NCI-H748 treated with DMSO at 0.1 percent for 48 hours (cell line): ENCODE measurements around the gene CACNA1E.

ENCODE experiments used
- DNase-seq: peaks from one replicate; lab custom pipeline; 2025; lab: John Stamatoyannopoulos, UW

Gene CACNA1E

DNA sequence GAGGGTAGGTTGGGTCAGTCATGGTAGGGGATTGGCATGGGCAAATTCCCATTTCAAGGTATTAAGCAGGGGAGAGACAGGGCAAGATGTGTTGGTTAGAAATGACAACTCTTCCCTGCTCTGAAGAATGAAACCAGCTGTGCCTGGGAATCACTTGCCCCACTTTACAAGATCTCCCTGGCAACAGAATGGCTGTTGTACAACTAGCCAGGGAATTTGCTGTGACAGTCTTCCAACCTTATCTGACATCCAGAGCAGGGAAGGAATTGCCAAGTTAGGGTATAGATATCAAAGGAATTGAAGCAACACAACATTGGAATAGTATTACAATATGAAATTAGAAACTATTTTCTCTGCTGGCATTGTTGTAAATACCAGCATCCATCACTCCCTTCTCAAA is 154.7 kb downstream of the CACNA1E start:
- no peak for DNase-seq

DNA sequence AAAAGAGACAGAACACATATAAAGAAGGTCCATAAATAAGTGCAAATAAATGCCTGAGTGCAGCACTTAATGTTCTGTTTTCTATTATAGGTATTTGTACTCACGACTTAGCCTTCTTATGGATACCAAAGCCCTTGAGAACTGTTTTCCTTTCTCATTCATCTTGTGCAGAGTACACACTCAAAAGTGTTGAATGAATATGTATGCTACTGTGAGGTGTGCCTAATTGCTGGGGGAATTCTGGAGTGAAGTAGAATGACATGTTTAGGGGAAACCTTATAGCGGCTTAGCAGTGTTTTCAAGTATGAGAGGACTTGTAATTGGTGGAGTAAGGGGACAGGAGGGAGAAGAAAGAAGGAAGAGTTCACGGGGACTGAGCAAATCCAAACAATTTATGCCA is 157.6 kb downstream of the CACNA1E start:
- no peak for DNase-seq

GRCh38 chr1:181643631-181644030 is 160.3 kb downstream of the CACNA1E start:
- no peak for DNase-seq

DNA sequence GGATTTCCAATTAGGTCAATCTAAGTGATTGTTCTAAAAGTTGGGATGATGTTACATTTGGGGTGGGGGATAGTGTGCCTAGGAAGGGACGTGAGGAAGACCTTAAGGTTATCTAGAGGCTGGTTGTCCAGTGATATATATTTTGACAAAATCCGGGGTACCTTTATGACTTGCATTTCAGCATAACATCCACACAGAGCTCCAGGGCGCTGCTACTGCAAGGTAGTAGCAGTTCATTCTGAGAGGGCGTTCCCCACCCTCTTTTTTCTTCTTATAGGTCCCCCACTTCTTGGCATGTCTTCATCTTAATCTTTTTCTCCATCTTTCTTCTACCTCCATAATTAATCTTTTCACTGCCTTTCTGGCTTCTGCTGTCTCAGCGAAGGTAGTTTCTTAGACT is 161.9 kb downstream of the CACNA1E start:
- DNase-seq, result no peak

GRCh38 chr1:181646710-181647109 is 163.4 kb downstream of the CACNA1E start:
- no peak for DNase-seq

DNA sequence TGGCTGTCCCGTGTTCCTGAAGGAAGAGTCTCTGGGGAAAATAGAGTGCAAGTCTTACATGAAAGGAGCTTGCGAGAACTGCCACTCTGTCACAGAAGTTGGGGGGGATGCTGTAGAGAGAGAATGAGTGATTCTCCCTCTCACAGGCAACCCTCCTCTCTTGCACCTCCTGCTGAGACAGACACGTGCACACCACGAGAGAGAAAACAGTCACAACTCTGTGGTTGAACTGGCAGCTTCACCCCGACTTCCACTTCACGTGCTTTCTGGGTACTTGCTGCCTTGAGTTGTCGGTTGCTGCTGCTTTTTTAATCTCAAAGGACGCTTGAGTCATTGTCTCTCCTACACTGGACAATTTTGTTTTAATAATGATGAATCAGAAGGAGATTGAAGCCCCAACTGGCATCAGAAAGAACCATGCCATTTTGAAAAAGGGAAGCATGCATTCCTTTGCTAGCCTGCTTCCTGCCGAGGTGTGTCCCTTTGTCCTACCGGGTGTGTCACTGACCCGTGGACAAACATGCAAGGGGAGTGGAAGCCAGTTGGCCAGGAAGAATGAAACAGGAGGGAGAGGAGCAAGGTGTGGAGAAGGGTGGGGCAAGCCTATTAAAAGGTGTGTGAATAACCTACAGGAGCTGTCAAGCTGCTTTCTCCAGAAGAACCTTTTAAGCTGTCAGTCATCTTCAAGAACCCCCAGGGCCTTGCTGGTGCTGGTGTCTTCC is 164.2 kb downstream of the CACNA1E start:
- DNase-seq, result no peak

GRCh38 chr1:181651276-181651675 is 168.0 kb downstream of the CACNA1E start:
- DNase-seq, result no peak

- no peak for DNase-seq
Observed at GRCh38 chr1:181655756-181656155, 172.4 kb downstream of the CACNA1E start.

DNA sequence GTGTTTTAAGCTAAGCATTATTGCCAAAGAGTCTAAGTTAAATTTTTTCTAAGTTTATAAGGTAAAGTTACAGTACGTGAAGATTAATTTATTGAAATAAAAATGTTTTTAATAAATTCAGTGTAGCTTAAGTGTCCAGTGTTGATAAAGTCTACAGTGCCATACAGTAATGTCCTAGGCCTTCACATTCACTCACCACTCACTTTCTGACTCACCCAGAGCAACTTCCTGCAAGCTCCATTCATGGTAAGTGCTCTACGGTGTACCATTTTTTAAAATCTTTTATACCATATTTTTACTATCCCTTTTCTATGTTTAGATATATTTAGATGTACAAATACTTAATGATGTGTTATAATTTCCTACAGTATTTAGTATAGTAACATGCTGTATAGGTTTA is 173.2 kb downstream of the CACNA1E start:
- no peak for DNase-seq

DNA sequence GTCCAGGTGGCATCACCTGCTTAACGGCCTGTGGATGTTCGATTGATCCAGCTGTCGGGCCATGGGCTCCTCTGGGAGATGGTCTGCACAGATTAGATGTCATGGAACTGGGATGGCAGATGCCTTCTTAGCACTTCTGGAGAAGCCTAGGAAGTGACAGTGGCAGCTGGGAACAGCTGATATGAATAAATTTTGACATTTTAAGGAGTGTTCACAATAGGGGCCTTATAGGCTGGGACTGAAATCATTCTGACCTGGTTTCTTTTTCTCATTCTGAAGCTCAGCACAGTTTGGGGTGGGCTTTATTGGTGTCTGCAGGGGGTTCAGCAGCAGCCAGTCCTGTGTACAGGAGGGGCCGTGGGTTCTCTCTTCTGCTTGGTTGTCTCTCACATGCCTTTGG is 175.3 kb downstream of the CACNA1E start:
- DNase-seq, result no peak

DNA sequence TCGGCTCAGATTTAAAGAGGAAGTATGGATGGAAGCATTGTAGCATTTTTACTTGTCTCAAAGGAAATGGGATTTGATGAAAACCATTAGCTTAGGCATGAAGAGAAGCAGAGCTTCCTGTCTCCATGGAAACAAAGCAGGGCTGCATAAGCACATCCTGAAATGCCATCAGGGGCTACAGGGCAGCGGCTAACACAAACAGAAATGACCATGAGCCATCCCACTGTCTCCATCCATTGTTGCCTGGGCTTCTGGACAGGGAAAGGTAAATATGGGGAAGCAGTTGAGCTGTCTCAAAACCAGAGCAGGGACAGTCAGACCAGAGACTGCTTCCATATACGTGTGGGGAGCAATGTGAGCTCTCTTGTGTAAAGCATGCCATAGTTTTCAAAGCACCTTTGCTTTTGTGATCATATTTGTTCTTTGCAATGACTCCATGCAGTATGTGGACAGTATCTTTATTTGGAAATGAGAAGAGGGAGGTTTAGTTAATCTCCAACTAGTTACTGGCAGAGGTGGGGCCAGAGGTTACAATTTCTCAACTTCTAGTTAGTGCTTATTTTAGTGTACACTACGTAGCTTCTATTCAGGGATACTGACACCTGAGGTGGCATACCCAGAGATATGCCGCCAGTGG is 176.1 kb downstream of the CACNA1E start:
- no peak for DNase-seq

- no peak for DNase-seq
Observed at GRCh38 chr1:181660621-181661020, 177.3 kb downstream of the CACNA1E start.

- DNase-seq, result no peak
Observed at GRCh38 chr1:181661569-181661968, 178.3 kb downstream of the CACNA1E start.

GRCh38 chr1:181662606-181663005 is 179.3 kb downstream of the CACNA1E start:
- DNase-seq, result no peak

GRCh38 chr1:181664543-181664942 is 181.2 kb downstream of the CACNA1E start:
- no peak for DNase-seq

DNA sequence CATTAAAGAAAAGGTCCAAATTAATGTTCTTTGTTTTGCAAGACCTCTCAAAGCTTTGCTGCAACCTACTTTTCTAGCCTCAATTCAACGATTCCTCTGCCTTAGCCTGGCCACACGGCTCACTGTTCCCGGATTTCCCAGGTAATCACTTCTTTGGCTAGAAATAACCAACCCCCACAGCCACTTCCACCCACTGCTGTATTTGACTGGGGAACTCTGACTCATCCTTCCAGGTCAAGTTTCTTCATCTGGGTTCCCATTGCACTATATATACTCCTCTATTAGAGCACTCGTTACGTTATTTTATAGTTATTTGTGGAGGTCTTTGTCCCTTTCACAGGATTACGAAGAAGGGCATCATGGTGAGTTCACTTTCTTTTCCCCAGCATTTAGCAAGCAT is 185.9 kb downstream of the CACNA1E start:
- DNase-seq, result no peak

DNA sequence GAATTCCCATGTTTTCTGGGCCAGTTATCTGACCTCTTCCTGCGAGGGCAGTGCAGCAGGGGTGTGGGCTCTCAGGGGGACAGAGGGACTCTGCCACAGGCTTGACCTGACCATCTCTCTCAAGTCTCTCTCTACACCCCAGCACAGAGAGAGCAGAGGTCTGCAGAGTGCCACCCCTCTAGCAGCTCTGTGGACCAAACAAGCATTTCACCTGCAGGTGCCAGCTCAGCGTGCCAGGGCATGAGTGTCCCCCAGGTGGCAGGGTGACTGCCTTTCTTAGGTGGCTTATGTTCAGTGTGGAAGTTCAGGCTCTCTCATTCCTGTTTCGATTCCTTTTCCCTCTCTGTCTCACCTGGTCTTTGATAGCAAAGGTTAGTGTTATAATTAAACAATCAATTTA is 191.3 kb downstream of the CACNA1E start:
- no peak for DNase-seq

DNA sequence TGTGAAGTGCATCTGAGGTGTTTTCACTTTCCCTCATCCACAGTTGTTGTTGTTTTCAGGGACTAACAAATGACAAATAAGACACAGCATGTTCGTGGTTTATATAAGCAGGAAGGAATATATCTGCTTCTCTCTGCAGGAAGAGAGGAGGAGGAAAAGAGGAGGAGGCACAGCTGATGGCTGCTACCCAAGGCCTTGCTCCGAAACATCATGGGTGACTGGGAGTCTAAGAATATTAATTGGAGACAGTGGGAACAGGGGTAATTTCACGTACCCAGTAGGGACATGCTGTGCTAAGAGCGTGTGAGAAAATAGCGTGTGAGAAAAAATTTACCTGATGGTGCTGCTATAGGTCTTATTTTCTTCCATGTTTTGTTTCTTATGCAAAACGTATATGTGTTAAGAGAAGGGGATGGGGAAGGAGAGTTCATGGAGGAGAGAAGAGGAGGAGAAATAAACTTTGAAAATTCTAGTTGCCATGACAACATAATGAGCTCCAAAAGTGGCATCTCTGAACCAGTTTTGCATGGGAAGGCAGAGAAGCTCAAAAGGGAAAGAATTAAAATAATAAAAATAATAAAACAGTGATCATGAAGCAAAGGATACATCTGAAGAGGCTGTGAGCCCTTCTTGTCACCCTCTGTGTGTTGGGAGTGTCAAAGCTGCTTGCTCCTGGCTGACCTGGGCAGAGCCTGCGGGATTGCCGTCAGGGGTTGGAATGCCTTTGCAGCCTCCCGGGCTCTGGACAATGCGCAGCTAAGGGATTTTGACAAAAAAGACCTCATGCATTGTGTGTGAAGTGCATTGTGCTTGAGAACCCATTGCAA is 192.0 kb downstream of the CACNA1E start:
- no peak for DNase-seq

- DNase-seq, result no peak
Observed at GRCh38 chr1:181675918-181676190, 192.5 kb downstream of the CACNA1E start.

DNA sequence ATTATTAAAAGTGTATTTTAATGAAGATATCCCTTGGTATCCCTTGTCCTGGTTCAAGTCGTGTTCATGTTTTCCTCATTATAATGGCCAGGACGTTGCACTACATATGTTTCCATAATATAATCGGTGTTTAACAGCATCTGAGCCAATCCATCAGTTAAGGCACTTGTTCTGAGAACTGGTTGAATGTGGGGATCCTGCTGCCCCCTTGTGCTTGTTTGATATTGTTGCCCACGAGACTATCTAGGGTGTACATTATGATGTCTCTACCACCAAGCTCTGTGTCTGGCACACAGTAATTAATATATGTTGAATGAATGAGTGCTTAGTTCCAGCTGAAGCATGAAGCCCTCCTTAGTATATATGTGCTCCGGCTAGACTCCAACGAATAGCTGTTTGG is 193.0 kb downstream of the CACNA1E start:
- DNase-seq, result peak; percentile 12

GRCh38 chr1:181680332-181680731 is 197.0 kb downstream of the CACNA1E start:
- DNase-seq, result no peak

GRCh38 chr1:181680871-181681270 is 197.6 kb downstream of the CACNA1E start:
- DNase-seq, result no peak

DNA sequence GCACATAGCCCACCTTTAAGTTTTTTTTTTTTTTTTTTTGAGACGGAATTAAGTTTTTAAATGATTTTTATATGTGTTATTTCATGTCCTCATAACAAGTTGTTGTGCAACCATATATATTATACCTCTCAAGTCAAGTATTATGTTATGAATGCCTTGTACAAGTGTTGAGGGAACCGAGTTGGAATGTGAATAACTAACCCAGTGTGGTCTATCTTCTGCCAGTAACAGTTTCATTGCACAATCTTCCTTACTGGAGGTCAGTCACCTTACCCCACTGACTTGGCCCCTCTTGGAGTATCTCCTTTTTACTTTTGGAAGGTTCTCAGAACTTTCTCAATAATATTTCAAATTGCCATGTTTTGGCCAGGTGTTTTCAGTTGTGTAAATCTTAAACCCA is 201.9 kb downstream of the CACNA1E start:
- DNase-seq, result no peak
